ENCODE measurements around the gene DDX54. TPM values are rescaled to one million over a fixed set of nuclear protein-coding genes. Genes with fewer than 3 reads are reported as not detected.

Gene DDX54
- polyA plus RNA-seq, 3 donors: 7.9 to 32.2 (median 13.6) TPM

DNA sequence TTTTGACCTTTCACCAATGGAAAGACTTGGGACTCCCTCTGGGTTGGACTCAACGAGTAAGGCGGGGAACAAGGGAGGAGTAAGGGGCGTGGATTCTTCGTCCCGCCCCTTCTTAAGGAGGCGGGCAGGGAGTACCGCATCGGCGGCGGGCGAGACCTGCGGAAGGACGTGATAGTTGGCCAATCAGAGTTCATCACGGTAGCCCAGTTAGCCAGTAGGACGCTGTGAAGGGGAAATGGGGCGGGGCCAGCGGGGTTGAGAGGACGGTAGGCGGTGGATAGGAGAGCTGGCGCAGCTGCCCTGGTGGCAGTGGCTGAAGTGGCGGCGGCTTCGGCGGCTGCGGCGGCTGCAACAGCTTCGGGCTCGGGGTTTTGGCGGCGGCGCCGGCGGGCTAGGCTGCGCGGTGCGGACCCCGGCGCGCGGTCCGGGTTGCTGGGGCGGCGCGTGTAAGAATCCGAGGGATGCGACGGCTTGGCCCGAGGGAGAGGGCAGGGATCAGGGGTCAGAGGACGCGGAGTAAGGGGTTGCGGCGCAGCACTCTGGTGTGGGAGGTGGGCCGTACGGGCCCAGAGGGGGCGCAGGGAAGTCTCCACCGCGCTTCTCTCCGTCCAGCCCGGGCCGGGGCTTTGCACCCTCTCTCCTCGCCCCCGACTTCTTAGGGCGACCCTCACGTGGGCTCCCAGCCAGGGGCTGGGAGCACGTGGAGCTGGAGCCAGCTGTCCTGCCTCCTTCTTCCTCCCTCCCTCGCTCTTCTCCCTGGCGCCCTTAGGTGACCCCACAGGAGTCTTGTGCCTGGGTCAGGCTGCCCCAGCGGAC, 36.1 kb upstream of the DDX54 start, which contains the start of gene TPCN1:
TSS of gene TPCN1 (plus strand) at position 284 of the 816 bp plus-strand sequence. CDS start 5,389 bp downstream, outside the sequence.
- no peaks in the 10 kb centered on the region for H3K36me3 ChIP-seq (replicated peaks in 1 of 2; ENCODE audit: control insufficient read depth in 1 of 2, insufficient read depth in 2 of 2, low read length in 2 of 2)
- H3K27me3 Mint-ChIP-seq (ENCODE audit: low read depth in 3 of 3): no peaks in the 10 kb centered on the region
- H3K4me1 ChIP-seq (ENCODE audit: control insufficient read depth in 1 of 2, insufficient read depth in 2 of 2, low read length in 2 of 2): peaks cover 60 to 68% of the 10 kb centered on the region in 2 donors
- H3K4me3 Mint-ChIP-seq: peak within 1 kb of the TSS; percentile 89 to 96
- WGBS (ENCODE audit: insufficient coverage): under 1% methylated on average over 63 of the region's 68 CpGs
- H3K9me3 Mint-ChIP-seq: no peaks in the 10 kb centered on the region
- H3K9ac ChIP-seq (ENCODE audit: insufficient read depth, low read length, poor library complexity, severe bottlenecking): peak within 1 kb of the TSS; percentile 77
- peaks cover 50% of the 10 kb centered on the region for H3K4me1 Mint-ChIP-seq
- peak within 1 kb of the TSS; percentile 91 for H3K4me2 ChIP-seq (replicated peaks; ENCODE audit: extremely low read depth, low read length, poor library complexity, severe bottlenecking)
- peak within 1 kb of the TSS; percentile 73 to 83 for H3K27ac ChIP-seq (ENCODE audit: low read depth in 1 of 2, low read length in 2 of 2)
- intact Hi-C loops (cut with micrococcal nuclease): no loop called here
- peak within 1 kb of the TSS; percentile 58 for H2AFZ ChIP-seq (ENCODE audit: insufficient read depth, low read depth, low read length, poor library complexity, severe bottlenecking)
- TF ChIP-seq, protein P1, sequence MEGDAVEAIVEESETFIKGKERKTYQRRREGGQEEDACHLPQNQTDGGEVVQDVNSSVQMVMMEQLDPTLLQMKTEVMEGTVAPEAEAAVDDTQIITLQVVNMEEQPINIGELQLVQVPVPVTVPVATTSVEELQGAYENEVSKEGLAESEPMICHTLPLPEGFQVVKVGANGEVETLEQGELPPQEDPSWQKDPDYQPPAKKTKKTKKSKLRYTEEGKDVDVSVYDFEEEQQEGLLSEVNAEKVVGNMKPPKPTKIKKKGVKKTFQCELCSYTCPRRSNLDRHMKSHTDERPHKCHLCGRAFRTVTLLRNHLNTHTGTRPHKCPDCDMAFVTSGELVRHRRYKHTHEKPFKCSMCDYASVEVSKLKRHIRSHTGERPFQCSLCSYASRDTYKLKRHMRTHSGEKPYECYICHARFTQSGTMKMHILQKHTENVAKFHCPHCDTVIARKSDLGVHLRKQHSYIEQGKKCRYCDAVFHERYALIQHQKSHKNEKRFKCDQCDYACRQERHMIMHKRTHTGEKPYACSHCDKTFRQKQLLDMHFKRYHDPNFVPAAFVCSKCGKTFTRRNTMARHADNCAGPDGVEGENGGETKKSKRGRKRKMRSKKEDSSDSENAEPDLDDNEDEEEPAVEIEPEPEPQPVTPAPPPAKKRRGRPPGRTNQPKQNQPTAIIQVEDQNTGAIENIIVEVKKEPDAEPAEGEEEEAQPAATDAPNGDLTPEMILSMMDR (IDR thresholded peaks at IDR 0.05): peak; percentile 20
- peaks cover 57% of the 10 kb centered on the region for H3K79me2 ChIP-seq (ENCODE audit: insufficient read depth, low read length)
- H3K27me3 ChIP-seq (ENCODE audit: control insufficient read depth in 2 of 2, insufficient read depth in 2 of 2, low read length in 2 of 2): no peaks in the 10 kb centered on the region
- H4K20me1 ChIP-seq (ENCODE audit: insufficient read depth, low read length): no peaks in the 10 kb centered on the region
- H3K36me3 Mint-ChIP-seq: peaks cover 0 to 5% of the 10 kb centered on the region in 2 donors
- peak within 1 kb of the TSS; percentile 92 to 98 (median 93) for H3K4me3 ChIP-seq (replicated peaks in 1 of 3; ENCODE audit: low read depth in 2 of 3, low read length in 3 of 3)
- H3K27ac Mint-ChIP-seq: peak within 1 kb of the TSS; percentile 88 to 98 (median 92)
- no peaks in the 10 kb centered on the region for H3K9me3 ChIP-seq (replicated peaks in 1 of 2; ENCODE audit: control insufficient read depth in 1 of 2, insufficient read depth in 1 of 2, low read length in 2 of 2)
- peak; percentile 100 for DNase-seq

DNA sequence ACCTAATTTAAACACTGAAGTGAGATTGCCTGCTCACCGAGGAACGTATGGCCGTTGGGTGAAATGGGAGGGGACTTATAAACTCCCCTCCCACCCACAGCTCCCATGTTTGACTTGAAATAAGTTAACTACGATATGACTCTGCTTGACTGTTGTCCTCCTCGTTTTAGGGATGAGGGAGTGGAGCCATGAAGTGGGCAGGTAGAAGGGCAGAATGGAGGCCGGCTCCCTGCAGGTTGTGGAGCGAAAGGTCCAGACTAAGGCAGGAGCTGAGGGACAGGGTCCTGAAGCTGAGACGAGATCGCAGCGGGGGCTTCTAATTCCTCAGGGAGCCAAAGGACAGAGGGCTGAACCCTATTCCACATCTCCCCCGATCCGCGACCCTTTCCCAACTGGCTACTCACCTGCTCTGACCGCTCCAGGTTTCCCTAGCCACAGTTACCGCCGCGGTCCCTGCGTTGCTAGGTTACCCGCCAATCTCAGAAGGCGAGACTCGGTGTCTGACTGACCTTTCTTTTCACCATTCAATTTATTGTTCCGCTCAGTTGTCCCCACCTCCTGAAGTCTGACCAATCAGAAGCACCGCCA, 35.4 kb upstream of the DDX54 start:
- no peak for DNase-seq
- H3K4me3 Mint-ChIP-seq: peak overlapping the region; percentile 89 to 96
- H3K27ac Mint-ChIP-seq: peak overlapping the region; percentile 87 to 94 (median 91)
- Histone ChIP-seq H3K27ac (ENCODE audit: low read depth in 1 of 2, low read length in 2 of 2) (peak overlapping the region; percentile 14 to 74), H3K4me1 (ENCODE audit: control insufficient read depth in 1 of 2, insufficient read depth in 2 of 2, low read length in 2 of 2) (peaks cover 64 to 68% of the 10 kb centered on the region in 2 donors), H3K27me3 (ENCODE audit: control insufficient read depth in 2 of 2, insufficient read depth in 2 of 2, low read length in 2 of 2) (no peaks in the 10 kb centered on the region), H3K9ac (ENCODE audit: insufficient read depth, low read length, poor library complexity, severe bottlenecking) (no peak overlapping the region), H3K4me2 (replicated peaks; ENCODE audit: extremely low read depth, low read length, poor library complexity, severe bottlenecking) (peak overlapping the region; percentile 91), H3K79me2 (ENCODE audit: insufficient read depth, low read length) (peaks cover 50% of the 10 kb centered on the region), H3K4me3 (replicated peaks in 1 of 3; ENCODE audit: low read depth in 2 of 3, low read length in 3 of 3) (peak overlapping the region; percentile 46 to 92 (median 53)), H4K20me1 (ENCODE audit: insufficient read depth, low read length) (no peaks in the 10 kb centered on the region), H2AFZ (ENCODE audit: insufficient read depth, low read depth, low read length, poor library complexity, severe bottlenecking) (peak overlapping the region; percentile 58), H3K9me3 (replicated peaks in 1 of 2; ENCODE audit: control insufficient read depth in 1 of 2, insufficient read depth in 1 of 2, low read length in 2 of 2) (no peaks in the 10 kb centered on the region), H3K36me3 (replicated peaks in 1 of 2; ENCODE audit: control insufficient read depth in 1 of 2, insufficient read depth in 2 of 2, low read length in 2 of 2) (no peaks in the 10 kb centered on the region)
- H3K27me3 Mint-ChIP-seq (ENCODE audit: low read depth in 3 of 3): no peaks in the 10 kb centered on the region
- 1% methylated on average over 16 of the region's 23 CpGs for WGBS (ENCODE audit: insufficient coverage)
- no peaks in the 10 kb centered on the region for H3K9me3 Mint-ChIP-seq
- H3K36me3 Mint-ChIP-seq: peaks cover 0 to 5% of the 10 kb centered on the region in 2 donors
- TF ChIP-seq, protein P1 (IDR thresholded peaks at IDR 0.05): no peak
- intact Hi-C loops (cut with micrococcal nuclease): no loop called here
- peaks cover 54% of the 10 kb centered on the region for H3K4me1 Mint-ChIP-seq
